Stimulated activated CD4-positive, alpha-beta T cell treated with anti-CD3 and anti-CD28 coated beads, Interleukin-15, amount 100 ng/mL, for 24 hours (primary cell): ENCODE measurements around the gene TMEM151A.

ENCODE experiments used
- DNase-seq: peaks from one replicate; pipeline ENCODE4 v3.0.0-alpha.2; 2020

The TMEM151A gene

GRCh38 chr11:66338276-66339161 lies 46.8 kb downstream of the TMEM151A start:
- no peak for DNase-seq

- DNase-seq = no peak
These were observed 47.5 kb downstream of the TMEM151A start for GRCh38 chr11:66339162-66339675.

GRCh38 chr11:66339686-66340483 lies 48.2 kb downstream of the TMEM151A start:
- DNase-seq = no peak

- no peak for DNase-seq
These were observed 49.2 kb downstream of the TMEM151A start for GRCh38 chr11:66340596-66341501.

GRCh38 chr11:66341502-66342126 lies 49.9 kb downstream of the TMEM151A start:
- DNase-seq = no peak

- DNase-seq = no peak
These were observed 51.5 kb downstream of the TMEM151A start for GRCh38 chr11:66343176-66343575.

- peak; percentile 99 for DNase-seq
These were observed 53.0 kb downstream of the TMEM151A start, which contains the start of gene BRMS1 for GRCh38 chr11:66344550-66345315. TSS of gene BRMS1 (minus strand) at chr11:66345104. CDS start at chr11:66342234, 2,870 bp downstream.

GRCh38 chr11:66345316-66345649 lies 53.6 kb downstream of the TMEM151A start:
- DNase-seq = no peak
